Renal pelvis (tissue), 12 donors: Measurements from ENCODE around the gene PDS5A. TPM values are rescaled to one million over a fixed set of nuclear protein-coding genes. Genes with fewer than 3 reads are reported as not detected.
"Not testable (repeated sequence)": the region's sequence is repeated elsewhere in the genome, so short reads cannot be mapped to it uniquely, and the experiment has no call there.

Experiments used
- DNase-seq: peaks from one replicate; pipeline ENCODE4 v3.0.0-alpha.2; 2013
- long read RNA-seq, 16 experiments: transcript quantifications; one replicate each; lab custom pipeline, GENCODE V29; 2026
- polyA plus RNA-seq, 3 donors: library from polyadenylated mRNA; unstranded; fragments of 120-200 nt; gene quantifications; one replicate each; pipeline ENCODE4 v1.2.1, GENCODE V29; 2013; ENCODE audit not compliant: insufficient read length in 3 of 3

PDS5A gene
- polyA plus RNA-seq = 10 to 100 TPM; 58.7 to 69.7 (median 64.7) TPM
- long read RNA-seq, donor 1, partial matches to known transcripts = 5 of 6 reads
- long read RNA-seq, donor 1, other reads (novel, unspliced or antisense) = 0 of 6 reads
- long read RNA-seq, donor 2, partial matches to known transcripts = 16 of 17 reads
- long read RNA-seq, donor 2, other reads (novel, unspliced or antisense) = 0 of 17 reads
- long read RNA-seq, donor 3, full-length matches to known transcripts = 3 of 3 reads
- long read RNA-seq, donor 3, partial matches to known transcripts = 0 of 3 reads
- long read RNA-seq, donor 3, other reads (novel, unspliced or antisense) = 0 of 3 reads
- long read RNA-seq, donor 4, partial matches to known transcripts = 0 of 1 reads
- long read RNA-seq, donor 4, other reads (novel, unspliced or antisense) = 0 of 1 reads
- long read RNA-seq, donor 5, partial matches to known transcripts = 6 of 6 reads
- long read RNA-seq, donor 5, other reads (novel, unspliced or antisense) = 0 of 6 reads
- long read RNA-seq, donor 6, full-length matches to known transcripts = 1 of 1 reads
- long read RNA-seq, donor 6, partial matches to known transcripts = 0 of 1 reads
- long read RNA-seq, donor 6, other reads (novel, unspliced or antisense) = 0 of 1 reads
- long read RNA-seq, donor 7, full-length matches to known transcripts = 4 of 16 reads
- long read RNA-seq, donor 7, partial matches to known transcripts = 12 of 16 reads
- long read RNA-seq, donor 7, other reads (novel, unspliced or antisense) = 0 of 16 reads
- long read RNA-seq, donor 8 = 0 reads
- long read RNA-seq, donor 9, partial matches to known transcripts = 0 of 1 reads
- long read RNA-seq, donor 9, other reads (novel, unspliced or antisense) = 0 of 1 reads
- long read RNA-seq, donor 10, full-length matches to known transcripts = 3 of 17 reads
- long read RNA-seq, donor 10, partial matches to known transcripts = 14 of 17 reads
- long read RNA-seq, donor 10, other reads (novel, unspliced or antisense) = 0 of 17 reads
- long read RNA-seq, donor 11, partial matches to known transcripts = 0 of 1 reads
- long read RNA-seq, donor 11, other reads (novel, unspliced or antisense) = 0 of 1 reads
- long read RNA-seq, donor 12, full-length matches to known transcripts = 5 of 21 reads
- long read RNA-seq, donor 12, partial matches to known transcripts = 16 of 21 reads
- long read RNA-seq, donor 12, other reads (novel, unspliced or antisense) = 0 of 21 reads
- long read RNA-seq, donor 13, full-length matches to known transcripts = 2 of 2 reads
- long read RNA-seq, donor 13, partial matches to known transcripts = 0 of 2 reads
- long read RNA-seq, donor 13, other reads (novel, unspliced or antisense) = 0 of 2 reads
- long read RNA-seq, donor 14, full-length matches to known transcripts = 3 of 45 reads
- long read RNA-seq, donor 14, partial matches to known transcripts = 42 of 45 reads
- long read RNA-seq, donor 14, other reads (novel, unspliced or antisense) = 0 of 45 reads
- long read RNA-seq, donor 15, full-length matches to known transcripts = 1 of 1 reads
- long read RNA-seq, donor 15, partial matches to known transcripts = 0 of 1 reads
- long read RNA-seq, donor 15, other reads (novel, unspliced or antisense) = 0 of 1 reads
- long read RNA-seq, donor 16, full-length matches to known transcripts = 1 of 6 reads
- long read RNA-seq, donor 16, partial matches to known transcripts = 5 of 6 reads
- long read RNA-seq, donor 16, other reads (novel, unspliced or antisense) = 0 of 6 reads

GRCh38 chr4:39977489-39978377 lies at the start of gene PDS5A:
Gene PDS5A (minus strand): TSS chr4:39977911. CDS start chr4:39976577, 1,334 bp downstream.
- DNase-seq = peak; percentile 91

- DNase-seq = not testable (repeated sequence)
Measured at GRCh38 chr4:40024049-40024448, 46.3 kb upstream of the PDS5A start.

GRCh38 chr4:40021116-40021515 lies 43.4 kb upstream of the PDS5A start:
- not testable (repeated sequence) for DNase-seq

- no peak for DNase-seq
Measured at GRCh38 chr4:40020221-40020620, 42.5 kb upstream of the PDS5A start.

- no peak for DNase-seq
Measured at GRCh38 chr4:40016007-40016406, 38.3 kb upstream of the PDS5A start.

GRCh38 chr4:40003986-40004385 lies 26.3 kb upstream of the PDS5A start:
- no peak for DNase-seq

- no peak for DNase-seq
Measured at GRCh38 chr4:40000711-40001110, 23.0 kb upstream of the PDS5A start.

GRCh38 chr4:39998659-39999345 lies 21.1 kb upstream of the PDS5A start:
- peak; percentile 11 for DNase-seq

- no peak for DNase-seq
Measured at GRCh38 chr4:39996811-39997210, 19.1 kb upstream of the PDS5A start.

GRCh38 chr4:39994406-39994805 lies 16.7 kb upstream of the PDS5A start:
- DNase-seq = no peak

- not testable (repeated sequence) for DNase-seq
Measured at GRCh38 chr4:39989381-39989780, 11.7 kb upstream of the PDS5A start.

GRCh38 chr4:39987485-39987884 lies 9.8 kb upstream of the PDS5A start:
- no peak for DNase-seq

GRCh38 chr4:39978904-39979303 lies 1.2 kb upstream of the PDS5A start:
- no peak for DNase-seq

GRCh38 chr4:39978378-39978775 lies 666 bp upstream of the PDS5A start:
- no peak for DNase-seq

GRCh38 chr4:39976945-39977488 lies 694 bp downstream of the PDS5A start:
- DNase-seq = peak; percentile 43

- peak; percentile 90 for DNase-seq
Measured at GRCh38 chr4:39976141-39976944, 1.4 kb downstream of the PDS5A start.

- no peak for DNase-seq
Measured at GRCh38 chr4:39975488-39976089, 2.1 kb downstream of the PDS5A start.
